ENCODE data around the gene PIP4K2A. TPM values are rescaled to one million over a fixed set of nuclear protein-coding genes. Genes with fewer than 3 reads are reported as not detected.
A peak's percentile ranks its signal among the peaks of the same experiment; 100 is the strongest.

Gene PIP4K2A
- total RNA-seq, 1 donor from 2014 or later = 34.9 TPM

GRCh38 chr10:22622242-22622806, 92.1 kb downstream of the PIP4K2A start:
- H3K4me3 ChIP-seq = no peak overlapping the region
- intact Hi-C loops (cut with DNase I) = no loop called here
- H3K27ac ChIP-seq = no peak overlapping the region
- H3K27me3 ChIP-seq = no peaks in the 10 kb centered on the region
- no peaks in the 10 kb centered on the region for H3K36me3 ChIP-seq
- no peaks in the 10 kb centered on the region for H3K9me3 ChIP-seq
- no peak for DNase-seq (ENCODE audit: low spot score in 2 of 2)
- no peak for TF ChIP-seq CTCF (IDR thresholded peaks at IDR 0.05)
- peaks cover 5 to 48% of the 10 kb centered on the region in 2 donors for H3K4me1 ChIP-seq

GRCh38 chr10:22621726-22622125, 92.7 kb downstream of the PIP4K2A start:
- Histone ChIP-seq H3K4me3 (no peak overlapping the region), H3K9me3 (no peaks in the 10 kb centered on the region), H3K27ac (no peak overlapping the region), H3K27me3 (no peaks in the 10 kb centered on the region), H3K4me1 (peaks cover 5 to 44% of the 10 kb centered on the region in 2 donors), H3K36me3 (no peaks in the 10 kb centered on the region)
- no peak for DNase-seq (ENCODE audit: low spot score in 2 of 2)
- intact Hi-C loops (cut with DNase I) = loop anchor here (2.0 kb wide), 1 partner anchor 93 kb away; the partner anchor contains the start of gene PIP4K2A
- no peak for TF ChIP-seq CTCF (IDR thresholded peaks at IDR 0.05)

- Histone ChIP-seq H3K36me3 (no peaks in the 10 kb centered on the region), H3K4me3 (no peak overlapping the region), H3K9me3 (no peaks in the 10 kb centered on the region), H3K27me3 (no peaks in the 10 kb centered on the region), H3K27ac (peak overlapping the region; percentile 47 to 64), H3K4me1 (peaks cover 5 to 45% of the 10 kb centered on the region in 2 donors)
- TF ChIP-seq CTCF (IDR thresholded peaks at IDR 0.05) = no peak
- DNase-seq (ENCODE audit: low spot score in 2 of 2) = no peak
- intact Hi-C loops (cut with DNase I) = loop anchor here (1.0 to 2.0 kb wide), 3 partner anchors 94 to 618 kb away; partner anchors contain the start of genes DNAJC1, MSRB2 and PIP4K2A
These were observed 93.4 kb downstream of the PIP4K2A start for GRCh38 chr10:22620929-22621328.

GRCh38 chr10:22620140-22620857, 94.1 kb downstream of the PIP4K2A start:
- intact Hi-C loops (cut with DNase I) = loop anchor here (1.0 to 2.0 kb wide), 3 partner anchors 95 to 617 kb away; partner anchors contain the start of genes DNAJC1, MSRB2 and PIP4K2A
- peaks cover 5 to 43% of the 10 kb centered on the region in 2 donors for H3K4me1 ChIP-seq
- DNase-seq (ENCODE audit: low spot score in 2 of 2) = peak in 1 of 2 donors; percentile 92

GRCh38 chr10:22619101-22619500, 95.3 kb downstream of the PIP4K2A start:
- Histone ChIP-seq H3K36me3 (no peaks in the 10 kb centered on the region), H3K4me1 (peaks cover 5 to 43% of the 10 kb centered on the region in 2 donors), H3K4me3 (no peak overlapping the region), H3K27ac (no peak overlapping the region), H3K9me3 (no peaks in the 10 kb centered on the region), H3K27me3 (no peaks in the 10 kb centered on the region)
- DNase-seq (ENCODE audit: low spot score in 2 of 2) = no peak
- intact Hi-C loops (cut with DNase I) = no loop called here
- TF ChIP-seq CTCF (IDR thresholded peaks at IDR 0.05) = no peak

More at GRCh38 chr10:22620140-22620857, 94.1 kb downstream of the PIP4K2A start:
- H3K27me3 ChIP-seq = no peaks in the 10 kb centered on the region
- no peaks in the 10 kb centered on the region for H3K36me3 ChIP-seq
- no peaks in the 10 kb centered on the region for H3K9me3 ChIP-seq
- H3K4me3 ChIP-seq = no peak overlapping the region
- peak overlapping the region; percentile 47 to 64 for H3K27ac ChIP-seq
- no peak for TF ChIP-seq CTCF (IDR thresholded peaks at IDR 0.05)
